ENCODE results near the gene P2RX4. TPM values are rescaled to one million over a fixed set of nuclear protein-coding genes. Genes with fewer than 3 reads are reported as not detected.

P2RX4 gene
- polyA plus RNA-seq, 1 donor (not counting 4 experiments of a cell fraction or from before 2014, with no cell fraction given) = 5.1 TPM

DNA sequence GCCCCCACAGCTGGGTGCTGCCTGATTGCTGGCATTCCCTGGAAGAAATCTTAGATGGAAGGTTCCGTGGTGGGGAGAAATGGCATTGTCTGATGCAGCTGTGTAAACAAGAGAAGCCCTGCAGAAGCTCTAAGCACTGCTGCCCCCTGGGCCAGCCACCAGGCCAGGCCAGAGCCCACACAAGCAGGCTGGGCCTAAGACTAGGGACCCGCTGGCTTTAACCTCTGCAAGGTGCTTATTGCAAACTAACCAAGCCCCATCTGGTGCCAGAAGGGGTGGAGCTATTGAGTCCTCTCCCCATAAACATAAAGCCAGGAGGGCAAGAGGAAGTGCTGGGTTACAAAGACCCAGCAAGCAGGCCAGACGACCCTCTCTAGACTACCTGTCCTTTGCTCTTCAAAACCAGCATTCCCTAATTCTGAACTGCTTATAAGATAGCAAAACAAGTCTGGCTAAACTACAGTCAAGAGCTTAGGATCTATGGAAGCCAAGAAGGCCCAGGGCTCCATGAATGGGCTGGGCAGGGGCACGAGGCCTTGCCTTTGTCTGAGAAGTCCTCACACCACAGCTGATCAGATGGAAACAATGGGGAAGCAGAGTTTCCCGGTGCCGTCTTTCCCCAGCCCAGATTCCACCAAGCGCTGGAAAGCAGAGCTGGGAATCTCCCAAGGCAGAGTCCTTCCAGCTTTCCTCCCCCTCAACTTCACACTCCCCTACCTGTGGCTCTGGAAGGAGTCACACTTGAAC lies 28.8 kb downstream of the P2RX4 start:
- Histone ChIP-seq H3K9ac (ENCODE audit: control insufficient read depth, extremely low read depth, insufficient read depth, low read length) (no peak overlapping the region), H3K27ac (ENCODE audit: control insufficient read depth, insufficient read depth, low read length) (no peak overlapping the region), H3K9me1 (ENCODE audit: control insufficient read depth, extremely low read depth, insufficient read depth, low read length) (no peaks in the 10 kb centered on the region), H3K27me3 (ENCODE audit: control insufficient read depth, extremely low read depth, insufficient read depth, low read length) (no peaks in the 10 kb centered on the region), H3K9me3 (ENCODE audit: control insufficient read depth, low read depth, low read length) (no peaks in the 10 kb centered on the region), H3K4me3 (ENCODE audit: control insufficient read depth in 2 of 3, extremely low read depth in 1 of 3, insufficient read depth in 2 of 3, low read depth in 1 of 3, low read length in 3 of 3) (no peak overlapping the region), H3K36me3 (ENCODE audit: control insufficient read depth in 2 of 2, extremely low read depth in 1 of 2, insufficient read depth in 2 of 2, low read length in 2 of 2) (peaks cover 4 to 30% of the 10 kb centered on the region in 2 experiments), H3K4me2 (ENCODE audit: control insufficient read depth, extremely low read depth, insufficient read depth, low read depth, low read length) (no peak overlapping the region), H3K79me2 (ENCODE audit: control insufficient read depth, insufficient read depth, low read length) (no peaks in the 10 kb centered on the region), H2AFZ (ENCODE audit: control insufficient read depth, low read length) (no peak overlapping the region), H3K4me1 (ENCODE audit: control insufficient read depth, extremely low read depth, insufficient read depth, low read length) (no peaks in the 10 kb centered on the region), H4K20me1 (ENCODE audit: control insufficient read depth, extremely low read depth, insufficient read depth, low read length) (no peaks in the 10 kb centered on the region)
- no peak for FAIRE-seq
- no peak for TF ChIP-seq EZH2 (IDR thresholded peaks at IDR 0.05; ENCODE audit: low read length)
- TF ChIP-seq, protein P1, sequence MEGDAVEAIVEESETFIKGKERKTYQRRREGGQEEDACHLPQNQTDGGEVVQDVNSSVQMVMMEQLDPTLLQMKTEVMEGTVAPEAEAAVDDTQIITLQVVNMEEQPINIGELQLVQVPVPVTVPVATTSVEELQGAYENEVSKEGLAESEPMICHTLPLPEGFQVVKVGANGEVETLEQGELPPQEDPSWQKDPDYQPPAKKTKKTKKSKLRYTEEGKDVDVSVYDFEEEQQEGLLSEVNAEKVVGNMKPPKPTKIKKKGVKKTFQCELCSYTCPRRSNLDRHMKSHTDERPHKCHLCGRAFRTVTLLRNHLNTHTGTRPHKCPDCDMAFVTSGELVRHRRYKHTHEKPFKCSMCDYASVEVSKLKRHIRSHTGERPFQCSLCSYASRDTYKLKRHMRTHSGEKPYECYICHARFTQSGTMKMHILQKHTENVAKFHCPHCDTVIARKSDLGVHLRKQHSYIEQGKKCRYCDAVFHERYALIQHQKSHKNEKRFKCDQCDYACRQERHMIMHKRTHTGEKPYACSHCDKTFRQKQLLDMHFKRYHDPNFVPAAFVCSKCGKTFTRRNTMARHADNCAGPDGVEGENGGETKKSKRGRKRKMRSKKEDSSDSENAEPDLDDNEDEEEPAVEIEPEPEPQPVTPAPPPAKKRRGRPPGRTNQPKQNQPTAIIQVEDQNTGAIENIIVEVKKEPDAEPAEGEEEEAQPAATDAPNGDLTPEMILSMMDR (optimal IDR thresholded peaks at IDR 0.05 in 1 of 3, IDR thresholded peaks at IDR 0.05 in 1 of 3, conservative IDR thresholded peaks at IDR 0.05 in 1 of 3; ENCODE audit: extremely low read depth in 1 of 3, insufficient read depth in 2 of 3, low read length in 3 of 3) = no peak
- DNase-seq (ENCODE audit: low read depth, low spot score) = no peak
- dilution Hi-C loops (cut with MboI; ENCODE audit: extremely low pct_ligation_motif_present, low sequenced_read_pairs) = no loop called here

DNA sequence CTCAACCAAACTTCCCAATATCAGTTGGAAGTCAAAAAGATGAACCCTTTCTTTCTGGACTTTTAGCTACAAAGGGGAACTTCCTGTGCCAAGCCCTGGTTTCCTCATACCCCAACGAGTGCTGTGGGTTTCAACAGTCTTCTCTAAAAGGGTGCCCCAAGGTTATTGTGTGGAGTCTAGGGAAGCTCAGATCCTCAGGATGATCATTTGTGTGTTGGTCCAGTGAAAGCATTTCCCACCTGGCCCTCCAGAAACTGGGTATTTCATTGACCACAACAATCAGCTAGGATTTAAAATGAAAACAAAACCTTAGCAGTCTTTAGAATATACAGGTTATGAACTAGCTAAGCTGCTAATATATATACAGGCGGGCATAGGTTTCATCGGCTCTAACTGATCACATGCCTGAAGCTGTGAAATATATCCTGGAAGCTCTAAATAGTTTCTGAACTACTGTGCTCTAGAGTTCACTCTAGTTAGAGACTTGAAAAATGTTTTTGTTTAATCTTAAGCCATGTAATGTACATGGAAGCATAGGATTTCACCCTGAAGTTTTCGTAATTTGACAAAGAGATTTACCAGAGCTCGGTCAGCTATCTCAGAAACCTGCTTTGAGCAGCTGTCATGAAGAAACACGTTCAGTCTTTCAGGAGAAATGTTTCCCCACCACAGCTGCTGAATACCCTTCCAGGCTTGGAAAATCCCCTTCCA lies 29.6 kb downstream of the P2RX4 start:
- Histone ChIP-seq H3K4me2 (ENCODE audit: control insufficient read depth, extremely low read depth, insufficient read depth, low read depth, low read length) (no peak overlapping the region), H3K9me1 (ENCODE audit: control insufficient read depth, extremely low read depth, insufficient read depth, low read length) (no peaks in the 10 kb centered on the region), H3K79me2 (ENCODE audit: control insufficient read depth, insufficient read depth, low read length) (no peaks in the 10 kb centered on the region), H3K36me3 (ENCODE audit: control insufficient read depth in 2 of 2, extremely low read depth in 1 of 2, insufficient read depth in 2 of 2, low read length in 2 of 2) (peaks cover 4 to 33% of the 10 kb centered on the region in 2 experiments), H2AFZ (ENCODE audit: control insufficient read depth, low read length) (no peak overlapping the region), H4K20me1 (ENCODE audit: control insufficient read depth, extremely low read depth, insufficient read depth, low read length) (no peaks in the 10 kb centered on the region), H3K9ac (ENCODE audit: control insufficient read depth, extremely low read depth, insufficient read depth, low read length) (no peak overlapping the region), H3K9me3 (ENCODE audit: control insufficient read depth, low read depth, low read length) (no peaks in the 10 kb centered on the region), H3K27me3 (ENCODE audit: control insufficient read depth, extremely low read depth, insufficient read depth, low read length) (no peaks in the 10 kb centered on the region), H3K27ac (ENCODE audit: control insufficient read depth, insufficient read depth, low read length) (no peak overlapping the region), H3K4me1 (ENCODE audit: control insufficient read depth, extremely low read depth, insufficient read depth, low read length) (no peaks in the 10 kb centered on the region), H3K4me3 (ENCODE audit: control insufficient read depth in 2 of 3, extremely low read depth in 1 of 3, insufficient read depth in 2 of 3, low read depth in 1 of 3, low read length in 3 of 3) (no peak overlapping the region)
- dilution Hi-C loops (cut with MboI; ENCODE audit: extremely low pct_ligation_motif_present, low sequenced_read_pairs) = no loop called here
- TF ChIP-seq, protein P1 (optimal IDR thresholded peaks at IDR 0.05 in 1 of 3, IDR thresholded peaks at IDR 0.05 in 1 of 3, conservative IDR thresholded peaks at IDR 0.05 in 1 of 3; ENCODE audit: extremely low read depth in 1 of 3, insufficient read depth in 2 of 3, low read length in 3 of 3) = no peak
- no peak for TF ChIP-seq EZH2 (IDR thresholded peaks at IDR 0.05; ENCODE audit: low read length)
- DNase-seq (ENCODE audit: low read depth, low spot score) (no peak), FAIRE-seq (no peak)

All from keratinocyte (primary cell).